HG03066 (cell line): ENCODE data around the gene RNF144A.

Source experiments
- ATAC-seq: cut with Tn5 transposase; IDR thresholded peaks from one replicate; pipeline ENCODE4 v1.9.1; 2021; ENCODE audit warnings: low read depth; ENCODE audit not compliant: unreplicated experiment

RNF144A gene

GRCh38 chr2:6906165-6906741 lies 11.0 kb upstream of the RNF144A start:
- no peak for ATAC-seq

GRCh38 chr2:6908291-6908690 lies 8.9 kb upstream of the RNF144A start:
- ATAC-seq: no peak

GRCh38 chr2:6909431-6910385 lies 7.5 kb upstream of the RNF144A start:
- ATAC-seq: peak; percentile 98

GRCh38 chr2:6911721-6912120 lies 5.5 kb upstream of the RNF144A start:
- no peak for ATAC-seq

- ATAC-seq: no peak
Observed at GRCh38 chr2:6913415-6914157, 3.6 kb upstream of the RNF144A start.

- ATAC-seq: no peak
Observed at GRCh38 chr2:6914828-6915227, 2.4 kb upstream of the RNF144A start.

- ATAC-seq: no peak
Observed at GRCh38 chr2:6915399-6915798, 1.8 kb upstream of the RNF144A start.

GRCh38 chr2:6916224-6916623 lies 988 bp upstream of the RNF144A start:
- ATAC-seq: no peak

GRCh38 chr2:6916736-6917070 lies 509 bp upstream of the RNF144A start:
- ATAC-seq: no peak

GRCh38 chr2:6917761-6918421 lies 679 bp downstream of the RNF144A start:
- ATAC-seq: peak; percentile 29

GRCh38 chr2:6919901-6920742 lies 2.9 kb downstream of the RNF144A start:
- ATAC-seq: no peak

- no peak for ATAC-seq
Observed at GRCh38 chr2:6920743-6921064, 3.5 kb downstream of the RNF144A start.

- ATAC-seq: no peak
Observed at GRCh38 chr2:6921321-6921922, 4.2 kb downstream of the RNF144A start.

GRCh38 chr2:6922201-6922656 lies 5.0 kb downstream of the RNF144A start:
- no peak for ATAC-seq

GRCh38 chr2:6923319-6923718 lies 6.1 kb downstream of the RNF144A start:
- ATAC-seq: no peak

- ATAC-seq: no peak
Observed at GRCh38 chr2:6924101-6924923, 7.1 kb downstream of the RNF144A start.

- ATAC-seq: no peak
Observed at GRCh38 chr2:6924924-6925409, 7.8 kb downstream of the RNF144A start.

- ATAC-seq: no peak
Observed at GRCh38 chr2:6926071-6926732, 9.0 kb downstream of the RNF144A start.
